Adipocyte (in vitro differentiated cells): Measurements from ENCODE around the gene DMRTC2.

Experiments used
- DNase-seq: peaks from one replicate; pipeline ENCODE4 v3.0.0-alpha.2; 2015; ENCODE audit warnings: low read depth
- H3K27me3 ChIP-seq: replicated peaks from 2 replicates; pipeline ENCODE4 v1.7.0; 2013; ENCODE audit warnings: mild to moderate bottlenecking, low read length, moderate library complexity; ENCODE audit not compliant: control insufficient read depth, insufficient read depth
- H3K36me3 ChIP-seq: 2 replicates; pipeline ENCODE4 v1.7.0; 2013; ENCODE audit warnings: low read length, mild to moderate bottlenecking, moderate library complexity; ENCODE audit not compliant: control insufficient read depth, insufficient read depth, severe bottlenecking
- H3K4me1 ChIP-seq: 2 replicates; pipeline ENCODE4 v1.7.0; 2013; ENCODE audit warnings: mild to moderate bottlenecking, low read length, moderate library complexity; ENCODE audit not compliant: control insufficient read depth, insufficient read depth
- H3K4me3 ChIP-seq: 2 replicates; pipeline ENCODE4 v1.7.0; 2013; ENCODE audit warnings: mild to moderate bottlenecking, low read length, moderate library complexity
- H3K9ac ChIP-seq: 2 replicates; pipeline ENCODE4 v1.7.0; 2013; ENCODE audit warnings: mild to moderate bottlenecking, low read length, moderate library complexity
- H3K9me3 ChIP-seq: 2 replicates; pipeline ENCODE4 v1.7.0; 2013; ENCODE audit warnings: mild to moderate bottlenecking, low read length, moderate library complexity; ENCODE audit not compliant: control insufficient read depth

The DMRTC2 gene

GRCh38 chr19:41896581-41896942 lies 51.7 kb downstream of the DMRTC2 start:
- no peaks in the 10 kb centered on the region for H3K27me3 ChIP-seq
- H3K36me3 ChIP-seq, result peaks cover 55% of the 10 kb centered on the region
- peaks cover 19% of the 10 kb centered on the region for H3K4me1 ChIP-seq
- no peak overlapping the region for H3K9ac ChIP-seq
- DNase-seq, result no peak
- no peaks in the 10 kb centered on the region for H3K9me3 ChIP-seq
- H3K4me3 ChIP-seq, result no peak overlapping the region

GRCh38 chr19:41897181-41897580 lies 52.3 kb downstream of the DMRTC2 start:
- no peak for DNase-seq
- no peak overlapping the region for H3K4me3 ChIP-seq
- peaks cover 55% of the 10 kb centered on the region for H3K36me3 ChIP-seq

DNA sequence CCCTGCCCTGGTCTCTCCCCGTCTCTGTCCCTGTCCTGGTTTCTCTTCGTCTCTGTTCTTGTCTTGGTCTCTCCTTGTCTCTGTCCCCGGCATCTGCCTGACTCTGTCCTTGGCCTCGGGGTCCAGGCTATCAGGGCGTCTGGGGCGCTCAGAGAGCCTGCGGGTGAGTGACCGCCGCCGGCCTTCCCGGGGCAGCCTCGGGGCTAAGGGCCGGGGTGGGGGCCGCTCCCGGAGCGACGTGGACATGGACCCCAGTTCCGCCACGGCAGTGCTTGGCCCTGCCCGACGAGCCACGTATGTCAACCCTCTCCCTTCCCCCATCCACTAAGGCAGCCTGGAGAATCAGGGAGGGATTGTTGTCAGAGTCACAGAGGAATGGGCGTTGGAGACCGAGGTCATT lies 53.0 kb downstream of the DMRTC2 start:
- Histone ChIP-seq H3K9me3 (no peaks in the 10 kb centered on the region), H3K36me3 (peaks cover 55% of the 10 kb centered on the region), H3K4me3 (no peak overlapping the region), H3K27me3 (no peaks in the 10 kb centered on the region), H3K9ac (peak overlapping the region; percentile 47), H3K4me1 (peaks cover 19% of the 10 kb centered on the region)
- no peak for DNase-seq

More at GRCh38 chr19:41897181-41897580, 52.3 kb downstream of the DMRTC2 start:
- Histone ChIP-seq H3K9me3 (no peaks in the 10 kb centered on the region), H3K27me3 (no peaks in the 10 kb centered on the region), H3K9ac (no peak overlapping the region), H3K4me1 (peaks cover 19% of the 10 kb centered on the region)

DNA sequence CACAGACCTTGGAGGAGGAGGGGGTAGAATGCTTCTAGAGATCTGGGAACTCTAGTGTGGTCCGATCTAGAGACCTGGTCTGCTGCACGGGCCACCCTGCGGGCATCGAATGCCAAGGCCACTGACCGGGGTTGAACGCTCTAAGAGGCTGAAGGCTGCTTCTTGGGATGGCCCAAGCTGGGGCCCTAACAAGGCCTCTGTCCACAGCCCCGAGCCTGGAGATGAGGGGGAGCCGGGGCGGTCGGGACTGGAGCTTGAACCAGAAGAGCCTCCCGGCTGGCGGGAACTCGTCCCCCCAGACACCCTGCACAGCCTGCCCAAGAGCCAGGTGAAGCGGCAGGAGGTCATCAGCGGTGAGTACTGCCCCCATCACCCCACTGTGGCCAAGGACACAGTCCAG lies 53.4 kb downstream of the DMRTC2 start:
- Histone ChIP-seq H3K27me3 (no peaks in the 10 kb centered on the region), H3K36me3 (peaks cover 57% of the 10 kb centered on the region), H3K9ac (peak overlapping the region; percentile 47), H3K4me3 (no peak overlapping the region), H3K4me1 (peaks cover 19% of the 10 kb centered on the region), H3K9me3 (no peaks in the 10 kb centered on the region)
- DNase-seq, result no peak
